GM12878 (cell line): ENCODE results near the gene CDC42EP1. TPM values are rescaled to one million over a fixed set of nuclear protein-coding genes. Genes with fewer than 3 reads are reported as not detected.

Experiments used
- ATAC-seq: fragments of 200-7000 bp; cut with Tn5 transposase; 3 replicates; pipeline ENCODE4 v1.9.1; 2020; ENCODE audit warnings: mild to moderate bottlenecking, moderate library complexity
- BruUV-seq: library from RNA; stranded (reverse); fragments of 400-500 nt; replicated peaks from 2 replicates; lab custom pipeline; 2021; lab: Mats Ljungman, UMichigan
- CTCF ChIA-PET: fragments of 300-600 bp; sonication (Branson Sonifier 250); formaldehyde crosslinking; extraction: SDS; loops from one replicate; lab custom pipeline; 2021; ENCODE audit warnings: inconsistent platforms; lab: Yijun Ruan, JAX
- POLR2A ChIA-PET: fragments of 350-600 bp; formaldehyde crosslinking; extraction: SDS; loops from one replicate; lab custom pipeline; 2021; ENCODE audit warnings: inconsistent platforms; lab: Charles Lee
- RAD21 ChIA-PET: fragments of 300-600 bp; sonication (Branson Sonifier 250); formaldehyde crosslinking; loops from one replicate; lab custom pipeline; 2023; ENCODE audit warnings: antibody characterized with exemption; ENCODE audit not compliant: unreplicated experiment; lab: Charles Lee
- SMC1A ChIA-PET: fragments of 300-600 bp; sonication (Branson Sonifier 250); formaldehyde crosslinking; loops from one replicate; lab custom pipeline; 2023; ENCODE audit not compliant: unreplicated experiment, uncharacterized antibody; lab: Charles Lee
- DNase-seq: peaks from one replicate; pipeline ENCODE4 v3.0.0-alpha.2; 2011; ENCODE audit warnings: low read depth, low spot score
- FAIRE-seq: peaks from 3 replicates; lab custom pipeline; 2011; peaks lifted over from hg19 to GRCh38; lab: Jason Lieb, UNC
- H2AFZ ChIP-seq: 2 replicates; pipeline ENCODE4 v1.6.0; 2011; ENCODE audit warnings: low read depth, low read length, control low read depth; ENCODE audit not compliant: control insufficient read depth
- H3K27ac ChIP-seq: 2 replicates; pipeline ENCODE4 v1.5.1; 2011; ENCODE audit warnings: control low read depth; ENCODE audit not compliant: control insufficient read depth, insufficient read depth
- H3K27me3 ChIP-seq, 2 experiments: replicated peaks in 1 of 2; 2 replicates each; pipeline versions ENCODE4 v1.6.0 to v1.6.1; 2011; ENCODE audit warnings: low read length in 1 of 2; ENCODE audit not compliant: control insufficient read depth in 2 of 2, insufficient read depth in 2 of 2
- H3K36me3 ChIP-seq, 2 experiments: 2 replicates each; pipeline ENCODE4 v1.5.1; 2011; ENCODE audit warnings: low read length in 1 of 2; ENCODE audit not compliant: control insufficient read depth in 2 of 2, insufficient read depth in 2 of 2
- H3K4me1 ChIP-seq: 2 replicates; pipeline ENCODE4 v1.6.1; 2011; ENCODE audit warnings: mild to moderate bottlenecking, low read length, moderate library complexity, mixed read lengths; ENCODE audit not compliant: control insufficient read depth, insufficient read depth
- H3K4me2 ChIP-seq: 2 replicates; pipeline ENCODE4 v1.6.0; 2011; ENCODE audit warnings: control low read depth; ENCODE audit not compliant: control insufficient read depth, insufficient read depth
- H3K4me3 ChIP-seq: fragments of 200-600 bp; sonication (generic); 2 replicates; pipeline ENCODE4 v1.5.1; 2016
- H3K79me2 ChIP-seq: 2 replicates; pipeline ENCODE4 v1.6.0; 2011; ENCODE audit warnings: low read length; ENCODE audit not compliant: control insufficient read depth, insufficient read depth
- H3K9ac ChIP-seq: 2 replicates; pipeline ENCODE4 v1.8.0; 2011; ENCODE audit warnings: low read length, control low read depth, mixed read lengths; ENCODE audit not compliant: control insufficient read depth, insufficient read depth
- H3K9me3 ChIP-seq: replicated peaks from 3 replicates; pipeline ENCODE4 v1.5.1; 2011; ENCODE audit warnings: mild to moderate bottlenecking, low read length; ENCODE audit not compliant: control insufficient read depth, insufficient read depth
- H4K20me1 ChIP-seq: 2 replicates; pipeline ENCODE4 v1.6.0; 2011; ENCODE audit not compliant: control insufficient read depth, insufficient read depth
- CTCF ChIP-seq, 3 experiments: IDR thresholded peaks in 2 of 3; conservative IDR thresholded peaks in 1 of 3; 2 replicates each; pipeline ENCODE4 v1.5.1; 2011; ENCODE audit warnings: low read depth in 3 of 3, low read length in 3 of 3, mild to moderate bottlenecking in 3 of 3, control low read depth in 2 of 3, moderate library complexity in 2 of 3, inconsistent platforms in 1 of 3, mixed read lengths in 1 of 3; ENCODE audit not compliant: control insufficient read depth in 2 of 3, insufficient read depth in 1 of 3; ENCODE audit errors: extremely low read depth in 1 of 3
- DPF2 ChIP-seq: fragments of 450-650 bp; IDR thresholded peaks from 2 replicates; pipeline ENCODE4 v1.6.1; 2017; ENCODE audit warnings: mild to moderate bottlenecking
- FOXM1 ChIP-seq: IDR thresholded peaks from 2 replicates; pipeline ENCODE4 v1.6.1; 2012; ENCODE audit warnings: low read depth, mild to moderate bottlenecking, inconsistent platforms, low read length, moderate library complexity
- NR2C1 ChIP-seq: fragments of 450-650 bp; IDR thresholded peaks from 2 replicates; pipeline ENCODE4 v1.6.1; 2017; ENCODE audit warnings: antibody characterized with exemption, mild to moderate bottlenecking, moderate library complexity
- NR2F1 ChIP-seq: fragments of 450-650 bp; conservative IDR thresholded peaks from 2 replicates; pipeline ENCODE4 v1.6.1; 2017; ENCODE audit warnings: mild to moderate bottlenecking
- TBL1XR1 ChIP-seq: IDR thresholded peaks from 2 replicates; pipeline ENCODE4 v1.6.1; 2012; ENCODE audit warnings: low read depth, low read length, improper control_type of control experiment
- ZZZ3 ChIP-seq: IDR thresholded peaks from 2 replicates; pipeline ENCODE4 v1.6.1; 2011; ENCODE audit warnings: low read depth; ENCODE audit not compliant: control insufficient read depth, insufficient read length
- WGBS: methylation state at CpG from one replicate; pipeline ENCODE4 v1.1.6; 2016; ENCODE audit warnings: low lambda C conversion rate; ENCODE audit not compliant: insufficient replicate concordance, insufficient coverage; ENCODE audit errors: missing lambda C conversion rate; 5-methylcytosine and 5-hydroxymethylcytosine counted together
- in situ Hi-C: fragments of 300-500 bp; cut with MboI; formaldehyde crosslinking; loops from 9 replicates; pipeline ENCODE4 v1.14.3; 2018; ENCODE audit warnings: mixed read lengths
- intact Hi-C: fragments of 100-400 bp; cut with micrococcal nuclease; formaldehyde crosslinking; loops from one replicate; pipeline ENCODE4 v1.14.2; 2022; ENCODE audit not compliant: unreplicated experiment
- polyA plus RNA-seq, 11 experiments: library from polyadenylated mRNA; depleted of rRNA in 4 of 11; unstranded in 6 of 11; stranded (reverse) in 5 of 11; fragments of >200 nt; fragmentation: Nextera tagmentation in 4 of 11; fragmentation: Illumina TruSeq in 1 of 11; extraction: Ambion mirVana in 4 of 11; extraction: Trizol in 1 of 11; gene quantifications; 1 replicate in 1 of 11; 2 replicates in 10 of 11; pipeline versions ENCODE4 v1.2.1 to v1.2.3, GENCODE V29; 2011 to 2016; ENCODE audit warnings: inconsistent platforms in 2 of 11, missing spikeins in 2 of 11, low read depth in 1 of 11
- total RNA-seq, 4 experiments: library from RNA; depleted of rRNA in 3 of 4; stranded (reverse); fragments of >200 nt in 3 of 4; fragmentation: Illumina TruSeq in 1 of 4; extraction: Trizol in 1 of 4; gene quantifications; 2 replicates each; pipeline versions ENCODE4 v1.2.1 to v1.2.3, GENCODE V29; 2013 to 2021

Gene CDC42EP1
- total and polyA plus RNA-seq, 10 of the 15 experiments (the other 5 are each of a cell fraction or from before 2014, with no cell fraction given), result 0.04 to 0.33 (median 0.09) TPM; not detected in 7

- Histone ChIP-seq H3K36me3 (no peaks in the 10 kb centered on the region), H3K4me3 (no peak overlapping the region), H3K79me2 (no peaks in the 10 kb centered on the region), H3K9me3 (no peaks in the 10 kb centered on the region), H4K20me1 (no peaks in the 10 kb centered on the region), H2AFZ (no peak overlapping the region), H3K27me3 (no peaks in the 10 kb centered on the region; a peak in 1 of 4 replicates), H3K4me1 (peaks cover 11% of the 10 kb centered on the region), H3K9ac (no peak overlapping the region), H3K27ac (no peak overlapping the region), H3K4me2 (no peak overlapping the region)
- FAIRE-seq (no peak), DNase-seq (no peak), ATAC-seq (no peak)
- intact Hi-C loops (loop anchor here (10.0 kb wide), 1 partner anchor 255 kb away; no protein-coding TSS in a partner anchor), in situ Hi-C loops (no loop called here)
- RAD21 ChIA-PET, result interaction anchor here (1.5 to 8.5 kb wide), 5 partner anchors 10 to 30 kb away, joined by 4 to 154 read pairs (median 7); partner anchors contain the start of gene LGALS2
- no TSS peak for BruUV-seq
- WGBS, result 18% methylated on average over 9 of the region's 9 CpGs
- POLR2A ChIA-PET, result interaction anchor here (0.9 to 1.5 kb wide), 2 partner anchors 15 to 22 kb away, joined by 3 read pairs; no protein-coding TSS in a partner anchor
- CTCF ChIA-PET, result interaction anchor here (0.9 to 22.0 kb wide), 9 partner anchors 9 to 301 kb away, joined by 3 to 541 read pairs (median 4); partner anchors contain the start of gene LGALS2
- TF ChIP-seq NR2F1 (peak; percentile 76), ZZZ3 (no peak), NR2C1 (peak; percentile 75)
- SMC1A ChIA-PET, result interaction anchor here (0.6 to 7.2 kb wide), 5 partner anchors 10 to 32 kb away, joined by 3 to 179 read pairs (median 7); partner anchors contain the start of gene LGALS2
Observed at GRCh38 chr22:37569921-37570660, 9.8 kb downstream of the CDC42EP1 start.

- no peaks in the 10 kb centered on the region for H3K79me2 ChIP-seq
- H3K4me1 ChIP-seq, result peaks cover 11% of the 10 kb centered on the region
- RAD21 ChIA-PET, result interaction anchor here (1.5 to 8.5 kb wide), 5 partner anchors 9 to 31 kb away, joined by 4 to 154 read pairs (median 7); partner anchors contain the start of gene LGALS2
- in situ Hi-C loops, result no loop called here
- intact Hi-C loops, result no loop called here
- DNase-seq (no peak), ATAC-seq (no peak), FAIRE-seq (no peak)
- H3K4me2 ChIP-seq, result no peak overlapping the region
- H3K27ac ChIP-seq, result no peak overlapping the region
- 37% methylated on average over 4 of the region's 4 CpGs for WGBS
- no peaks in the 10 kb centered on the region for H3K9me3 ChIP-seq
- no TSS peak for BruUV-seq
- no peaks in the 10 kb centered on the region; a peak in 1 of 4 replicates for H3K27me3 ChIP-seq
- no peak overlapping the region for H3K9ac ChIP-seq
- no peaks in the 10 kb centered on the region for H3K36me3 ChIP-seq
- CTCF ChIA-PET, result interaction anchor here (0.9 to 22.0 kb wide), 9 partner anchors 9 to 301 kb away, joined by 3 to 541 read pairs (median 4); partner anchors contain the start of gene LGALS2
- TF ChIP-seq TBL1XR1, result no peak
- no peak for TF ChIP-seq CTCF (IDR thresholded peaks at IDR 0.05 in 2 of 3, conservative IDR thresholded peaks at IDR 0.05 in 1 of 3; ENCODE audit: control insufficient read depth in 2 of 3, extremely low read depth in 1 of 3, insufficient read depth in 1 of 3, low read depth in 3 of 3, low read length in 3 of 3)
- TF ChIP-seq FOXM1, result no peak
- no peak for TF ChIP-seq DPF2
- no peaks in the 10 kb centered on the region for H4K20me1 ChIP-seq
- no peak overlapping the region for H2AFZ ChIP-seq
- POLR2A ChIA-PET, result no interaction called here
- SMC1A ChIA-PET, result interaction anchor here (0.6 to 7.2 kb wide), 5 partner anchors 10 to 31 kb away, joined by 3 to 179 read pairs (median 7); partner anchors contain the start of gene LGALS2
- H3K4me3 ChIP-seq, result no peak overlapping the region
Observed at GRCh38 chr22:37570661-37570976, 10.3 kb downstream of the CDC42EP1 start.
